Measurements from ENCODE around the gene UBE2M. TPM values are rescaled to one million over a fixed set of nuclear protein-coding genes. Genes with fewer than 3 reads are reported as not detected.

The UBE2M gene
- total and polyA plus RNA-seq, 2 experiments from 2014 or later: 54.4 to 111 TPM

DNA sequence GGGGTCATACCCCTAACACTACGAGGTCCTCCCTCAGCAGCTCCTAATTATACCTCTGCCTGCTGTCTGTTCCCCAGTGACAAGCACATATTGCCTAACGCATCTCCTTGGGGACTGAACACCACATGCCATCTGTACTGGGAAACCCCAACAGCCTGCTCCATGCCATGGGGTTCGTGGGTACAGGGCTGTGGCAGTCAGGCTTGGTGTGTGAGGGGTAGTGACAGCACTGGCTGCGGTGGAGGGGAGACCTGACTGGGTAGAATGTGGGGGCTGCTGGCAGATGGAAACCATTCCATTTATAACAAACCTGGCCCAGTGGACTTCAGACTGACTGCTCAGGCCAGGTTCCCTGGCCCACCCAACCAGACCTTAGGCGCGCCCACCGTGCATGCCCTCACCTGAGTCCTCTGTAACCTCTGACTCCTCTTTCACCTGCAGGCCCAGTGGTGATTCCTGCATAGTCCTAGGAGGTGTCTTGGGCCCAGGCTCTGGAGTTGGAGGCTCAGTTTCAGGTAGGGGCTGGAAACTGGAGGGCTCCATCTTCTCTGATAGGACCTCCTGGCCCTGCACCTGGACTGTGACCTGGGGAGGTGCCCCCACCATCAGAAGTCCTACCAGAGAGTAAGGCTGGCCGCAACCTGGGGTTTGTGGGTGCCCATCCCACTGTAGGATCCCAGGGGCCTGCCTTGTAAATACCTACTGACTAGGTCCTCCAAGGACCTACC is 11.7 kb upstream of the UBE2M start:
- Histone ChIP-seq H3K4me3 (no peak overlapping the region), H3K27ac (no peak overlapping the region), H3K4me2 (no peak overlapping the region), H3K27me3 (no peaks in the 10 kb centered on the region), H3K9me2 (replicated peaks; ENCODE audit: insufficient read depth) (no peaks in the 10 kb centered on the region), H3K36me3 (replicated peaks; ENCODE audit: insufficient read depth, low read depth) (no peaks in the 10 kb centered on the region), H3K79me2 (peaks cover 6% of the 10 kb centered on the region), H3K9me3 (ENCODE audit: low read depth) (no peaks in the 10 kb centered on the region), H2AFZ (no peak overlapping the region), H3K4me1 (ENCODE audit: insufficient read depth) (peaks cover 9% of the 10 kb centered on the region), H4K20me1 (ENCODE audit: insufficient read depth, poor library complexity, severe bottlenecking) (no peaks in the 10 kb centered on the region)
- 94% methylated on average over 8 of the region's 8 CpGs for WGBS (ENCODE audit: low lambda C conversion rate, missing lambda C conversion rate)
- peak; percentile 3 for DNase-seq (ENCODE audit: low spot score)
- TF ChIP-seq CTCF (IDR thresholded peaks at IDR 0.05; ENCODE audit: poor library complexity) (no peak), EZH2 (IDR thresholded peaks at IDR 0.05; ENCODE audit: borderline replicate concordance) (no peak)

DNA sequence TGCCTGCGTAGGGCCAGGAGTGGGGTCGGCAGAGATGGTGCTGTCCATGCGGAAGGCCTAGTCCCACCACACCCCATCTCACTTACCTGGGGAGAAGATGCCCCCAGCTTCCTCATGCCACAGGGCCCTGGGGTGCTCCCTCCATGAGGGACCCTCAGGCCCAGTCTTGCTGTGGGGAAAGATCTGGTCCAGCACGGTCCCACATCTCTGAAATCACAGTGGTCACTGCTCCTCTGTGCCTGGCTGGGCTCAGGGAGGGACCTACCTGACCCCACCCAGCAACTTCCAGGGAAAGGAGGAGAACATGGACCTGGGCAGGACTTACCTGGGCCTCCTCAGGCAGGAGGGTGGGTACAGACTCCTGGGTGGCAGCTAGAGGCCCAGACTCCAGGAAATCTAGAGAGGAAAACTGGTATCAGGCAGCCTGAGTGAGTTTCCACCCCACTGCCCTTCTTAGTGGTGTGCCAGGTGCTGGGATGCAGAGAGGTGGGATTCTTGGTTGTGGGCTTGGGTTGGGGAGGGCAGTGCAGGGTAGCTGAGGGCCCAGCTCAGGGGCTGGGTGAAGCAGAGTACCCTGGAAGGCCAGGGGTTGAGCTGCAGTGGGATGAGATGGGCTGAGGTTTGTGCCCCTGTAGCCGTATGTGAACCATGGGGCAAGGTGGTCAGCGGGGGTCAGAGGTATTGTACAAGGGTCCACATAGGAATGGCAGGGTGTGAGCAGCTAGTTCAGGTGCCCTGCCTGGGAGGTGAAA is 11.0 kb upstream of the UBE2M start:
- H3K36me3 ChIP-seq (replicated peaks; ENCODE audit: insufficient read depth, low read depth): no peaks in the 10 kb centered on the region
- H3K4me1 ChIP-seq (ENCODE audit: insufficient read depth): peaks cover 5% of the 10 kb centered on the region
- WGBS (ENCODE audit: low lambda C conversion rate, missing lambda C conversion rate): 95% methylated on average over 6 of the region's 6 CpGs

DNA sequence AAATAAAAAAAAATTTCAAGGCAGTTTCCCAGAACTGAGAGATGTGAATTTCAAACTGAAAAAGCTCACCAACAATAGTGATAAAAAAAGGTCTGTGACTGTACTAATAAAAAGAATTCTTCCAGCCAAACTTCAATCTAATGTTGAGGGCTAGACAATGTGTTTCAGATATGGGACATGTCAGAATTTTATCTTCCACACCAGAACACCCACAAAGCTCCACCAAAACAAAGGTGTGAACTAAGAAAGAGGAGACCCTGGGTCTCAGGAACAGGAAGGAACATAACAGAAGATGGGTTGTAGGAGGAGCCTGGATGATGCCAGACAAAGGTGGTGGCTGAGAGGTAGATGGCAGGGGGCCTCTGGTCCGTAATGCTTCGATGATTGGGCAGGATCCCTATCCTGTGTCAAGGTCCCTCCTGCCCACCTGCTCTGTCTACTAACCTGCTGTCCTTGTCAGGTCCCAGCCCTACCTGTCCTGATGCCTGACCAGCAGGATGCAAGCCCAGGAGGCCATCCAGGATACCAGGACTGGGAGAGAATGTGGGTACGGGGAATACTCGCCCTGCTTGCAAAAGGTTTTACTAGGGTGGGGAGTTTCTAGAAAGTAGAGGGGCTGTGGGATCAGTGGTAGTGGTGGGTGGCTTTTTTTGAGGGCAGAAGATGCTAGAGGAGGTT is 10.2 kb upstream of the UBE2M start:
- WGBS (ENCODE audit: low lambda C conversion rate, missing lambda C conversion rate): 93% methylated on average over 4 of the region's 4 CpGs
- Histone ChIP-seq H4K20me1 (ENCODE audit: insufficient read depth, poor library complexity, severe bottlenecking) (no peaks in the 10 kb centered on the region), H3K27me3 (no peaks in the 10 kb centered on the region), H3K36me3 (replicated peaks; ENCODE audit: insufficient read depth, low read depth) (no peaks in the 10 kb centered on the region), H3K4me1 (ENCODE audit: insufficient read depth) (no peaks in the 10 kb centered on the region), H3K4me3 (no peak overlapping the region), H2AFZ (no peak overlapping the region), H3K79me2 (peaks cover 6% of the 10 kb centered on the region), H3K4me2 (no peak overlapping the region), H3K9me3 (ENCODE audit: low read depth) (no peaks in the 10 kb centered on the region), H3K9me2 (replicated peaks; ENCODE audit: insufficient read depth) (no peaks in the 10 kb centered on the region), H3K27ac (no peak overlapping the region)
- DNase-seq (ENCODE audit: low spot score): no peak
- TF ChIP-seq CTCF (IDR thresholded peaks at IDR 0.05; ENCODE audit: poor library complexity) (no peak), EZH2phosphoT487 (IDR thresholded peaks at IDR 0.05; ENCODE audit: low read depth, severe bottlenecking, unreplicated experiment) (no peak), EZH2 (IDR thresholded peaks at IDR 0.05; ENCODE audit: borderline replicate concordance) (no peak)

More for the DNA sequence above, 11.0 kb upstream of the UBE2M start:
- Histone ChIP-seq H3K4me2 (no peak overlapping the region), H3K9me2 (replicated peaks; ENCODE audit: insufficient read depth) (no peaks in the 10 kb centered on the region), H3K4me3 (no peak overlapping the region), H3K27me3 (no peaks in the 10 kb centered on the region), H2AFZ (no peak overlapping the region), H3K27ac (no peak overlapping the region), H3K79me2 (peaks cover 6% of the 10 kb centered on the region), H3K9me3 (ENCODE audit: low read depth) (no peaks in the 10 kb centered on the region), H4K20me1 (ENCODE audit: insufficient read depth, poor library complexity, severe bottlenecking) (no peaks in the 10 kb centered on the region)
- DNase-seq (ENCODE audit: low spot score): peak; percentile 5
- TF ChIP-seq CTCF (IDR thresholded peaks at IDR 0.05; ENCODE audit: poor library complexity): no peak
- TF ChIP-seq EZH2phosphoT487 (IDR thresholded peaks at IDR 0.05; ENCODE audit: low read depth, severe bottlenecking, unreplicated experiment): no peak
- TF ChIP-seq EZH2 (IDR thresholded peaks at IDR 0.05; ENCODE audit: borderline replicate concordance): no peak

All from hepatocyte (in vitro differentiated cells).